M059J (cell line): ENCODE results near the gene TJP3. TPM values are rescaled to one million over a fixed set of nuclear protein-coding genes. Genes with fewer than 3 reads are reported as not detected.

Experiments
- DNase-seq: peaks from one replicate; pipeline ENCODE4 v3.0.0-alpha.2; 2012; ENCODE audit warnings: low read depth
- total RNA-seq: library from RNA; depleted of rRNA; stranded (reverse); fragments of >200 nt; shearing (Covaris generic); gene quantifications from 2 replicates; pipeline ENCODE4 v1.2.3, GENCODE V29; 2014

The TJP3 gene
- total RNA-seq, 1 experiment from 2014 or later, result 0.49 TPM

DNA sequence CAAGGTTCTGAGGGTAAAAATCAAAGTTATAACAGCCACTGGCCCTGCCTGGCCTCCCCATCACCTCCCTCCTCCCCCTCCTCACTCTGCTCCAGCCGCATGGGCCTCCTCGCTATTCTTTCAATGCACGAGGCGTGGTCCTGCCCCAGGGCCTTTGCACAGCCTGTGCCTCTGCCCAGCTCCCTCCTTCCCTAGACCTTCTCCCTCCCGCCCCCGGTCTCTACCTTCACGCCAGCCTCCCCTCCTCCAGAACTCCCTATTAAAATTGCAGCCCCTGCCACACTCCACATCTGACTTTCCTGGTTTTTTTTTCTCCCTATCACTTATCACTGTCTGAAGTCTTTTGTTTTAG, 60.5 kb downstream of the TJP3 start:
- DNase-seq, result no peak

DNA sequence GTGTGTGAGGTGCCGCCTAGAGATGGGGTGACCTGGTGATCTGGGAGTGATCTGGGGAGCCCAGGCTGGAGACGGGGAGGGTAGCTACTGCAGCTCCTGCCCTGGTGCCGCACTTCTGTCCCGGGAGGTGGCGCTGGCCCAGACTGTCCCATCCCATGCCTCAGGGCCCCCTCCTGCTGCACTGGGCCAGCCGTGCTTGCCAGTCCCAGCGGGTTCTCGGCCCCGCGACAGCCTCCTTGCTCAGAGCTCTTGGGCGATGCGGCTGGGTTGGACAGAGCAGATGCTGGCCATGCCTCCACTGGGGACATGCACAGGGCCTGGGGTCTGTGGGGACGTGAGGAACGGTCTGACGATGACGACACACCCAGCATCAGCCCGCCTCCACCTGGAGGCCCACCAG, 61.3 kb downstream of the TJP3 start:
- no peak for DNase-seq

DNA sequence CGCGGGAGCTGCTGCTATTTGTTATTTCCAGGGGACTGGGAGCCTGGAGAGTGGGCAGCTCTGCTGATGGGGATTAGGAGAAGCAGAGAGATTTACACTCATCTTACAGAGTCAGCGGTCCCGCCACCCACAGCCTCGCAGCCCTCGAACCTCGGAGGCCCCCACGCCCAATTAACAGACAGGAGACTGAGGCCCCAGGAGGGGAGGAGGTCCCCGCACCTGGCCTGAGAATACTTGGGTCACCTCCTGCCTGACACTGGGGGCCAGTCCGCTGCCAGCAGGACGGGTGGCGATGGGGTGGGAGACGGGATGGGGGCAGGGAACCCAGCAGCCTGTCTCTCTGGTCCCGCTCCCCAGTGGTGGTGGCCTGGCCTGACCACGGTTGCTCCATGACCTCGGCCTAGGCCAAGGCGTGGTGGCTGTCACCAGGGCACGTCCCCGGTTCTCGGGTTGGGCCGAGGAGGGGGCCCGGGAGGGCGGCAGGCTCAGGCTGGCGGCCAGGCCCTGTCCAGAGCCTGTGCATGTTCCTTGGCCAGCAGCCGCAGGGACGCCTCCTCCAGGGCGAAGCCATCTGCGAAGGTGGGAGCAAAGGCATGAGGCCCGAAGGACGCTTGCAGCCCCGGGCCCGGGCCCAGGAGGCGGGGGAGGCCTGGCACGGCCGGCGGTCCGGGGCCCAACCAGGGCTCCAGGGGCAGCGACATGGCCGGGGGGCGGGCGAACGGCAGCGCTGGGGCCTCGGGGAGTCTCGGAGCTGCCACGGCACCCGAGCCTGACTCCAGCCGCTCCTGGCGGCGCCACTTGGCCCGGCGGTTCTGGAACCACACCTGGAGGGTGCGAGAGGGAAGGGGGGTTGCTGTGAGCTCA, 62.2 kb downstream of the TJP3 start:
- no peak for DNase-seq

DNA sequence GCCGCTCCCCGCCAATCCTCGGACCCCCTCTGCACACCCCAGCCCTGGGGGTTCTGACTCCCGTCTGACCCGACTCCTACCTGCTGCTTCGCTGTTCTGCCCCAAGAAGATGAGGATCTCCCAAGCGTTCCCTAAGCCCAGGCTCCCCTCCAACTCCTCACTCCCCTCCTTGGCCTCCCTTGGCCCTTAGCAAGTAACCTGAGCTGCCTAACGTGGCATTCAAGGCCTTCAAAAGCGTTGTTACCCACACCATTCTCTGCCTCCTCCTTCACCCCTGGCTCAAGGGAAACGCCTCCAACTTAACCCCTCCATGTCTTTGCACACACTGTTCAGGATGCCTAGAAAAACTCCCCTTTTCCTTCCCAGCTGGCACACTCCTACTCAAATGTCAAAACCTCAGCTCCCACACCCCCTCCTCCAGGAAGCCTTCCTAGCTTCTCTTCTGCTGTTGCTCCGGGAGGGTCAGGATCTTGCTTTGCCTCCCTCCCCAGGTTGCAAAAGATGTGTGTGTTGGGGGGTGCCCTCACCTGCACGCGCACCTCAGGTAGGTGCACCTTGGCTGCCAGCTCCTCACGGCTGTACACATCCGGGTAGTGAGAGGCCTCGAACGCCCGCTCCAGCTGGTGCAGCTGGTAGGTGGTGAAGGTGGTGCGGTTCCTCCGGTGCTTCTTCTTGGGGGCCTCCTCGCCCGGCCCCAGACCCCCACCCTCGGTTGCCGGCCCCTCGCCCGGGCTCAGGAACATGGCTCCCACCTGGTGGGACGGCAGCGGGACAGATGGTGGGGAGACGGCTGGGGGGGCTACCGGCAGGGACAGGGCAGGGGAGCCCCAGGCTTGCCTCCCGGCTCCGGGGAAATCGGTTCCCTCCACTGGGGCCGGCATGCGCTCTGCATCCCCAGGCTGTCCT, 63.1 kb downstream of the TJP3 start:
- no peak for DNase-seq

DNA sequence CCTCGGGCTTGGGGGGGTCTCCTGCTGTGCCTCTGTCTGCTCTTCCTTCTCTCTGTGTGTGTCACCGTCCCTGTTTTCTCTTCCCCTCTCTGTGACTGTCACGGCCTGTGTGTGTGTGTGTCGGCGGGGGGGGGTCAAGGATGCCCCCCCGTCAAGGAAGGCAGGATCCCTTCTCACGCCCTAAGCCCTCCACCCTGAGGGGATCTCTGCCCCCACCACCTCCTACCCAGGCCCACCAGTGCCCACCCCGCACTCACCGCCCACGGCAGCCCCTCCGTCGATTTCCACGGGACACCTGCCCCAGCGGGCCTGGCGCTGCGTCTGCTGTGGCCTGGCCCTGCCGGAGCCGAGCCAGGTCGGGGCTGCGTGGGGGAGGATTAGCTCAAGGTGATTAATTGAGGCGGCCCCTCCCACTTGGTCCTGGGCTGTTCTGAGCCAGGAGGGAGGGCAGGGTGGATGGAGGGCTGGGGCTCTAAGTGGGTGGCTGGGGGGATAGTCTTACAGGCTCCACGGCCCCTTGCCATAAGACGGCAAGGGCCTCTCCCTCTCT, 63.8 kb downstream of the TJP3 start, which contains the start of gene RAX2:
Gene RAX2, minus strand, starts transcription at position 323 of the 550 bp plus-strand sequence. CDS start 486 bp downstream, outside the sequence.
- DNase-seq, result no peak

DNA sequence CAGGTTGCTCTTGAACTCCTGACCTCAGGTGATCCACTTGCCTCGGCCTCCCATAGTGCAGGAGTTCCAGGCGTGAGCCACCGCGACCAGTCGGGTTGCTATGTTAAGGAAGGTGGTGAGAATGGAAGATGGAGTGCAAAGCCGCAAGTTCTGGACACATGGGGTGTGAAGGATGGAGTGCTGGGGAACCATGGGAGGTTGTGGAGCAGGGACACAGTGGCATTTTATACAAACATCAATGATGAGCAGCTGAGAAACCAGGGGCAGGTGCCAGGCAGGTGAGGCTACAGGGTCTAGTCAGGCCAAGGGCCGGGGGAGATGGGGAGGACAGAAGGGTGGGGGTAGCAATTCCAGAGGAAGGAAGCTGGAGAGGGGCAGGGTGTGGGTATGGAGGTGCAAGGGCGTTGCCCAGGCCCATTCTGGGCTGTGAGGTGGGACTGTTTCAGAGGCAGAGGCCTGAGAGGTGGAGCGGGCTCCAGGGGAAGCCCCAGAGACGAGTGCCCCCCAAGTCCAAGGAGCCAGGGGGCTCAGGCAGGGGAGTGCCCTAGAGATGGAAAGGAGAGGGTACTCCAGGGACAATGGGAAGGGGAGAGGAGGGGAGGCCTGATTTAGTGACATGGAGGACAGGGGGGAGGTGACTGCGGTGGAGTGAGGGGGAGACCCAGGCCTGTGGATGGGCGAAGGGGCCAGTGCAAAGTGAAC, 65.8 kb downstream of the TJP3 start:
- no peak for DNase-seq

DNA sequence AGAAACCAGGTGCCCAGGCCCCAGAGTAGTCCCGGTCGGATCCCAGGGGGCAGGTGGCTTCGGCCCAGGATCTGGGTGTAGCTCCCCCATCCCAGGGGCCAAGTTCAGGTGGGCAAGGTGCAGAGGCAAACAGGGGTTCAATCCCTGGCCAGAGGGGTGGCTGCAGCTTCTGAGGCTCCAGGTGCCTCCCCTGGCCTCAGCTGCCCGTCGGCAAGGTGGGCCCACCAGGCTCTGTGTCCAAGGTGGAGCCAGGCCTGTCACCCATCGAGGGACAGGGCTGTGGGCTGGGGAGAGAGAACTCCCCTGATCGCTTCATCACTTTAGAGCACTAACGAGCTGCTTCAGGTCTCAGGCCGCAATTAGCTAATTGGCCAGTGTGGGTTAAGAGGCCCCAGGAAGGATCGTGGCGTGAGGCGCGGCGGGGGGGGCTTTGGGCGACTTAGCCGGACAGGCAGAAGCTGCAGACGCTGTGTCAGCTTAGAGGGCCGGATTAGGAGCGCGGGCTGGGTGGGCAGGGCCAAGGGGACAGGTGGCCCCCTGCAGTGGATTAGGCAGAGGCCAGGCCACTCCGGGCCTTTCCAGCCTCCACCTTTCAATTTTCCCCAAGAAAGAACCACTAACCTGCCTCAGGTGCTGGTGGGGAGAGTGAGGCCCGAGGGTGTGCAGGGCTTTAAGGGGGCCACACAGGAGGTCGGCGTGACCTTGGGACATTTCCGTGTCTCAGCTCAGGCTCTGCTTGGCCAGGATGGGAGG, 66.6 kb downstream of the TJP3 start:
- DNase-seq, result no peak

DNA sequence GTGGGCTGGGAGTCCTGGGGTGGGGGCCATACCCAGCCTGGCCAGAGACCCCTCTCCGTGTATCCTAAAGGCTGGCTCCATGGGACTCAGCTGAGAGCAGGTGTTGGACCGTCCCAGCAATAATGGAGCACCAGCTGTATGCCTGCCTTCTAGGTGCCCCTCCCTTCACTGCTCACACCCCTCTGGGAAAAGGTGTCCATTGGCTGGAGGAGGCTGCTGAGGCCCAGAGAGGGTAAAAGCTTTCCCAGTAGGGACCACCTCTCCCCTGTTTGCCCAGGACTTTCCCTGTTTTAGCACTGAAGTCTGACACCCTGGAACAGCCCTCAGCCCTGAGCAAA, 67.2 kb downstream of the TJP3 start:
- no peak for DNase-seq

DNA sequence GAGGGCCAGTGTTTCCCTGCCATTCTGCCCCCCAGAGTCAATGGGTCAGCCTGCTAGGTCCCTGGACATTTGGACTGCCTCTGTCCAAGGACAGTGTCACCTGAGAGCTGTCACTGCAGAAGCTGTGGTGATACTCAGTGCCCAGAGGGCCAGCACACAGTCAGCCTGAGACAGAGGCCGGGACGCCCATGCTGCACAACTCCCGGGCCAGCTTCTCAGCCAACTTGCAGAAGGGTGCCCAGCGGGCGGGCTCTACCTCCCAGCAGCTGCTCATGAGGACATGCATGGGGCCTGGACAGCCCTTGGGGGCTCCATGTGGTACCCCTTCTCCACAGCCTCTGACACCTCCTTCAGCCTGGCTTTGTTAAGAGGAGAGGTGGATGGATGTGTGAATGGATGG, 67.6 kb downstream of the TJP3 start:
- DNase-seq, result no peak

DNA sequence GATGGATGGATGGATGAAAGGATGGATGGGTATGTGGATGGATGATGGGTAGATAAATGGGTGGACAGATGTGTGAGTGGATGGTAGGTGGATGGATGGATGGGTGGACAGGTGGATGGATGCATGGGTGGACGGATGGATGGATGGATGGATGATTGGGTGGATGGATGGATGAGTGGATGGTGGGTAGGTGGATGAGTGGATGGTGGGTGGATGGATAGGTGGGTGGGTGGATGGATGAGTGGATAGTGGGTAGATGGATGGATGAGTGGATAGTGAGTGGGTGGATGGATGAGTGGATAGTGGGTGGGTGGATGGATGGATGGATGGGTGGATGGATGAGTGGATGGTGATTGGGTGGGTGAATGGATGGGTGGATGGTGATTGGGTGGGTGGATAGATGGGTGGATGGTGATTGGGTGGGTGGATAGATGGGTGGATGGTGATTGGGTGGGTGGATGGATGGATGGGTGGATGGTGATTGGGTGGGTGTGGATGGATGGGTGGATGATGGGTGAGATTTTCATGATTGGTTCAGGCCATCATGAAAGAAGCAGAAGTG, 68.4 kb downstream of the TJP3 start:
- DNase-seq, result no peak

DNA sequence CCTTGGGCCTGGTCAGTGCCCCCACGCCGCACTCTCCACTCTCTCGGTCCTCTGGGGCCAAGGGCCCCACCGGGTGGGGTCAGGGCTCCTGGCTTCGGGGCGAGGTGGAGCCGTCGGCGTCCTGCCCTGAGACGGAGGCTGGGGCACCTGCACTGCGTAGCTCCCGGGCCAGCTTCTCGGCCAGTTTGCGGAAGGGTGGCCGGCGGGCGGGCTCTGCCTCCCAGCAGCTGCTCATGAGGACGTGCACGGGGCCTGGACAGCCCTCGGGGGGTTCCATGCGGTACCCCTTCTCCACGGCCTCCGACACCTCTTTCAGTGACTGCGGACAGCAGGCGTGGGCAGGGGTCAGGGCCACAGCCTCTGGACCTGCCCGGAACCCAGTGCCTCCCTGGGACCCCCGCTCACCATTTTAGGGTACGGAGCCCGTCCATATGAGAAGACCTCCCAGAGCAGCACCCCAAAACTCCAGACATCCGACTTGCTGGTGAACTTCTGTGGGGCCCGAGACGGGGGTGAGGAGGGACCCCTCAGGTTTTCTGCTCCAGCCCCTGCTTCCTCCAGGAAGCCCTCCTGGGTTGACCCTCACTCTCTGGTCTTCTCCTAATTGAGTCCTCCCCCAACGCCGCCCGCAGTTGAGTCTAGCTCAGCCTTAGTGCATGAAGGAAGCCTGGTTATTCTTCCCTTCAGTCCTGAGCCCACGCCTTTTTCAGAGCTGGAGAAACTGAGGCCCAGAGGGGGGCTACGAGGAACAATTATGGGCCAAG, 70.1 kb downstream of the TJP3 start:
- no peak for DNase-seq

DNA sequence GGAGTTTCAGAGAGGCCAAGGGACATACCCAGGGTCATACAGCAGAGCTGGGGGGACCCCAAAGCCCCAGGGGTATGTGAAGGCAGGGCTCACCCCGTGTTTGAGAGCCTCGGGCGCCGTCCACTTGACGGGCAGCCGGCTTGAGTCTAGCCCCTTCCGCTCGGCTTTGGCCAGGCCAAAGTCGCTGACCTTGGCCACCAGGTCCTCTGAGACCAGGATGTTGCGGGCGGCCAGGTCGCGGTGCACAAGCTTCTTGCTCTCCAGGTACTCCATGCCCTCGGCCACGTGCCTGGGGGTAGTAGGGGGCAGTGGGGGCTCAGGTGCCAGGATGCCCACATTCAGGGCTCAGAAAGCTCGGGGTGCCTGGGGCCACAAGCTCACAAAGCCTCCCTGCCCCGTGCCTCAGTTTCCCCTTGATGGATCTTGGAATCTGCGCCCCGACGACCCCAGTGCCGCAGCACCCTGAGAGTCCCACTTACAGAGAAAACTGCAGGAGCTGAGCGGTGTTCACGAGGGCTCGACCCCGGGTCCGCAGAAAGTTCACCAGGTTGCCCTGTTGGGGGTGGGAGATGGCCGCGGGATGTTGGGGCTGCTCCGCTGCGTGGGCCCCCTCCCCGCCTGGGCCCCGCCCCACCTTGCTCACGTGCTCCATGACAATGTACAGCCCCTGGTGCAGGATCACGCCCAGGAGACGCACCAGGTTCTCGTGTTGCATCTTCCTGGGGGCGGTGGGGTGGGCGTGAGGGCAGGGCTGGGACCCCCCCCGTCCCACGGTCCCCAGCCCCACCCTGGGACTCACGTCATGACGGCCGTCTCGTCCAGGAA, 70.9 kb downstream of the TJP3 start:
- no peak for DNase-seq

DNA sequence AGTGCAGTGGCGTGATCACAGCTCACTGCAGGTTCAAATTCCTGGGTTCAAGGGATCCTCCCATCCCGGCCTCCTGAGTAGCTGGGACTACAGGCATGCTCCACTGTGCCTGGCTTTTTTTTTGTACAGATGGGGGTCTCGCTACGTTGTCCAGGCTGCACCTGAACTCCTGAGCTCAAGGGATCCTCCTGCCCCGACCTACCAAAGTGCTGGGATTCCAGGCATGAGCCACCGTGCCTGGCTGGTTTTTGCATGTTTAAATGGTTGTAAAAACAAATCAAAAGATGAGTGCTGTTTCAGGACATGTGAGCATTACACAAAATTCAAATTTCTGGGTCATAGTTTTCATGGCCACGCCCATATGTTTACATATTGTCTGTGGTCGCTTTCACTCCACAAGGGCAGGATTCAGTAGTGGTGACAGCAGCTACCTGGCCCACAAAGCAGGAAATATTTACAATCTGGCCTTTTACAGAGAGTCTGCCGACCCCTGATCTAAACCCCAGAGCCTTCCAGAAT, 72.7 kb downstream of the TJP3 start:
- DNase-seq, result no peak

DNA sequence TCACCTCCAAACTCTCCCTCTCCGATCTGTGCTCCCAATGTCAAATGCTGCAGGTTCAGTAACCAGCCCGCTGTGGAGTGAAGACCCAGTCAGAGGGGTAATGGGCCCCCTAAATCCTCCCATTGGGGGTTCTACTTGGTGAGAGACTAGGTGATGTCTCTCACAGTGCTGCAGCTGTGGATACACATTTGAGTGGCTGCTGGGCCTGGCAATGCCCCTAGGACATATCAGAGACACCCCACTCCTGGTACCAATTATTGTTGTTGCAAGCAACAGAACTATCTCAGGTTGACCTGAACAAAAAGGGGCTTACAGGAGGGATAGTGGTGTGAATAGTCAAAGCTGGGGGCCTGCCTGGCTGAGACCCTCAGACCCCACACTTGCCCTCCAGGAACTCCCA, 73.4 kb downstream of the TJP3 start:
- no peak for DNase-seq

DNA sequence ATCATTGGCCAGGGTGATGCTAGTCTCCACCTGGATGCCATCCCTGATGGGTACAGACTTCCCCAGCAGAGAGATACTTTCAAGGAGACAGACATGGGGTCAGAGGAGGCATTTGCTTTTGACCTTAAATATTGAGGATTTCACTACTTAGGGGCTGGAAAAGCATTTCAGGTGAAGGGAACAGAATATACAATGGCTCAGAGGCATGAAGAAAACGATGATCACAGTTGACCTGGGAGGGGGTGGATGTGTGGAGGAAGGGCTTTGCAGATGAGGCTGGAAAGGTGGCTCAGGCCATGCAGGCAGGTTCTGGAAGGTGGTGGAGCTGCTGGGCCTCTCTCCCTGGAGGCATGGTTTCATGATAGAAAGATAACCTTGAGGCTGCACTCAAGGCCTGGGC, 74.1 kb downstream of the TJP3 start:
- no peak for DNase-seq

DNA sequence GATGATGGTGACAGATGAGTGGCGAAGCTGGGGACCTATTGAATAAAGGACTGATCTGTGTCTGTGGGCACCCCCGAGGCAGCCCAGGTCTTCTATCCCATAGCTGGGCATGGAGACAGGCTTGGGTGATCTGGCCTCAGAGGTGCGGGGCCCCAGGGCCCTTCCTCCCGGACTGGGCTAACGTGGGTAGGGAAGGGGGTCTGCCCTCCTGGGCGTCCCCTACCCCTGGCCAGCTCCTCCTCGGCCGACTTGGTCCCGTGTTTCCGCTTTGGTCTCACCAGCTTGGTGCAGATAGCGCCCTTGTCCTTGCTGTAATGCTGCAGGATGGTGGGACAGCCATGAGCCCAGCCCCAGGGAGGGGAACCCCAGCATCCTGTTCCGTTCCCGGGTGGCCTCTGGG, 74.7 kb downstream of the TJP3 start:
- no peak for DNase-seq

DNA sequence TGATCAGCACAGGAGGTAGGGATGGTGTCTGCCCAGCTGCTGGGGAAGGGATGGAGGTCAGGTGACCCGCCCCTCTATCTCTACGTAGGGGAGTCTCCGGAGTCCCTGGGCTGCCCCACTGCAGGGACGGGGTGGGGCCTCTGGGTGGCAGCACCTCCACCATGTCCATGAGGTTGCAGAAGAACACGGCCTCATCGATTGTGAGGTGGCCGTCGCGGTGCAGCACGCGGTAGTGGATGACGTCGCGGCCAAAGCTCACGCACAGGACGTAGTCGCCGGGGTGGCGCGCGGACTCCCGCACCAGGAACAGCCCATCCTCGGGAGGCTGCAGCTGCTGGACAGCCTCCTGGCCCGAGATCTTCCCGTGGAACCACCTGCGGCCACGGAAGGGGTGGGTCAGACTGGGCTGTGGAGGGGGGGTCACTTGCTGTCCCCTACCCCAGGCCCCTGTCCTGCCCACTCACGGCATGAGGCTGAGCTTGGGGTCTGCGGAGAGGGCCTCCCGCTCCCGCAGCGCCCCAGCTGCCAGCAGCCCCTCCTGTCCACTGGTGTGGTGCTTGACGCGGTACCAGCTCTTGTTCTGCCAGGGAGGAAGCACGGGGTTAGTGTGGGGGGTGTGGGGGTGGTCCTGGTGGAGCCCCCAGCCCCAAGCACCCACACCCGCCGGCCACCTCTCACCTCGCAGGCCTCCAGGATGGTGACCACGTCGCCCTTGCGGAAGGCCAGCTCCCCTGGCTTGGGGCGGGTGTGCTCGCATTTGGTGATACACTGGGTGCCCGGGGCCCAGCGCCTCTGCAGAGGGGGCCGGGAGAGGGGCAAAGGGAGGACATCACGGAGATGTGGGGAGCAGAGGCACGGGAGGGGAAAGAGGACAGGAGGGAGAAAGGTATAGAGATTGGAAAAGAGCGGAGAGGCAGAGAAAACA, 75.7 kb downstream of the TJP3 start:
- DNase-seq, result no peak
